Neuronal stem cell (in vitro differentiated cells): Measurements from ENCODE around the gene LDLRAD3.

ENCODE experiments used
- DNase-seq: peaks from one replicate; pipeline ENCODE4 v3.0.0-alpha.2; 2013; ENCODE audit warnings: low spot score
- H2AFZ ChIP-seq: one replicate; pipeline ENCODE4 v1.6.1; 2013; ENCODE audit warnings: mild to moderate bottlenecking, low read length, inconsistent platforms
- H2AK5ac ChIP-seq: 2 replicates; pipeline ENCODE4 v1.6.1; 2013; ENCODE audit warnings: low read depth, mild to moderate bottlenecking, inconsistent platforms, low read length, moderate library complexity, mixed read lengths
- H2BK120ac ChIP-seq: 2 replicates; pipeline ENCODE4 v1.6.1; 2013; ENCODE audit warnings: low read depth, mild to moderate bottlenecking, inconsistent platforms, low read length, moderate library complexity, mixed read lengths
- H2BK12ac ChIP-seq: one replicate; pipeline ENCODE4 v1.6.1; 2013; ENCODE audit warnings: low read length, inconsistent platforms
- H2BK15ac ChIP-seq: 2 replicates; pipeline ENCODE4 v1.6.1; 2013; ENCODE audit warnings: mild to moderate bottlenecking, low read length, inconsistent platforms, mixed read lengths
- H2BK5ac ChIP-seq: one replicate; pipeline ENCODE4 v1.6.1; 2013; ENCODE audit warnings: inconsistent platforms, mild to moderate bottlenecking, low read length, moderate library complexity
- H3K14ac ChIP-seq: one replicate; pipeline ENCODE4 v1.6.1; 2013; ENCODE audit warnings: low read length, inconsistent platforms
- H3K18ac ChIP-seq: 2 replicates; pipeline ENCODE4 v1.6.1; 2013; ENCODE audit warnings: low read length, inconsistent platforms
- H3K23ac ChIP-seq: 2 replicates; pipeline ENCODE4 v1.6.1; 2013; ENCODE audit warnings: low read depth, mild to moderate bottlenecking, mixed read lengths, low read length, inconsistent platforms; ENCODE audit not compliant: poor library complexity
- H3K27ac ChIP-seq: replicated peaks from 3 replicates; pipeline ENCODE4 v1.5.1; 2013; ENCODE audit warnings: low read length, inconsistent platforms
- H3K27me3 ChIP-seq, 3 experiments: 2 replicates each; pipeline ENCODE4 v1.6.1; 2013; ENCODE audit warnings: low read length in 3 of 3, mild to moderate bottlenecking in 2 of 3, inconsistent platforms in 1 of 3, low read depth in 1 of 3, mixed read lengths in 1 of 3, moderate library complexity in 1 of 3; ENCODE audit not compliant: control insufficient read depth in 3 of 3, insufficient read depth in 3 of 3
- H3K36me3 ChIP-seq, 2 donors: replicated peaks in 1 of 2; 2 replicates each; pipeline ENCODE4 v1.6.1; 2013; ENCODE audit warnings: low read length in 2 of 2; ENCODE audit not compliant: control insufficient read depth in 2 of 2, insufficient read depth in 2 of 2
- H3K4ac ChIP-seq: 2 replicates; pipeline ENCODE4 v1.6.1; 2013; ENCODE audit warnings: inconsistent platforms, mild to moderate bottlenecking, low read length, moderate library complexity
- H3K4me1 ChIP-seq, 2 donors: 1 replicate in 1 of 2; 2 replicates in 1 of 2; pipeline ENCODE4 v1.6.1; 2013; ENCODE audit warnings: low read length in 2 of 2, low read depth in 1 of 2; ENCODE audit not compliant: control insufficient read depth in 2 of 2, insufficient read depth in 1 of 2
- H3K4me2 ChIP-seq: one replicate; pipeline ENCODE4 v1.6.1; 2013; ENCODE audit warnings: mild to moderate bottlenecking, low read length, inconsistent platforms; ENCODE audit not compliant: insufficient read depth, poor library complexity, severe bottlenecking
- H3K4me3 ChIP-seq, 2 donors: 2 replicates each; pipeline ENCODE4 v1.5.1; 2013; ENCODE audit warnings: low read length in 2 of 2, mild to moderate bottlenecking in 2 of 2, inconsistent platforms in 1 of 2, moderate library complexity in 1 of 2
- H3K79me1 ChIP-seq: one replicate; pipeline ENCODE4 v1.6.1; 2013; ENCODE audit warnings: low read depth, mild to moderate bottlenecking, inconsistent platforms, low read length, moderate library complexity
- H3K9ac ChIP-seq: one replicate; pipeline ENCODE4 v1.6.1; 2013; ENCODE audit warnings: mild to moderate bottlenecking, low read depth, low read length, inconsistent platforms; ENCODE audit not compliant: poor library complexity
- H3K9me3 ChIP-seq, 2 donors: replicated peaks in 1 of 2; 2 replicates each; pipeline versions ENCODE3 to v1.6.1; 2013; ENCODE audit warnings: low read length in 2 of 2, mild to moderate bottlenecking in 2 of 2, inconsistent platforms in 1 of 2, low read depth in 1 of 2, mixed read lengths in 1 of 2, moderate library complexity in 1 of 2; ENCODE audit not compliant: control insufficient read depth in 2 of 2, insufficient read depth in 1 of 2
- H4K8ac ChIP-seq: one replicate; pipeline ENCODE4 v1.6.1; 2013; ENCODE audit warnings: low read depth, mild to moderate bottlenecking, inconsistent platforms, low read length, moderate library complexity
- H4K91ac ChIP-seq: one replicate; pipeline ENCODE4 v1.6.1; 2013; ENCODE audit warnings: low read length, low read depth, mild to moderate bottlenecking, inconsistent platforms; ENCODE audit not compliant: poor library complexity
- WGBS, 2 donors: extraction: QIAGEN DNeasy Blood & Tissue Kit; methylation state at CpG; one replicate each; pipeline ENCODE4 v1.1.7; 2013; ENCODE audit warnings: missing lambda C conversion rate in 2 of 2, mixed read lengths in 1 of 2; ENCODE audit not compliant: insufficient read length in 2 of 2, insufficient replicate concordance in 1 of 2; ENCODE audit errors: extremely low coverage in 2 of 2; 5-methylcytosine and 5-hydroxymethylcytosine counted together

The LDLRAD3 gene

GRCh38 chr11:36007127-36007655, 63.3 kb downstream of the LDLRAD3 start:
- Histone ChIP-seq H3K4me3 (no peak overlapping the region), H2BK5ac (no peak overlapping the region), H3K79me1 (peaks cover 6% of the 10 kb centered on the region), H3K9ac (no peak overlapping the region), H3K14ac (no peak overlapping the region), H3K36me3 (peaks cover 2 to 6% of the 10 kb centered on the region in 2 donors), H3K4me1 (peaks cover 11 to 16% of the 10 kb centered on the region in 2 donors), H2AK5ac (no peak overlapping the region), H4K8ac (no peak overlapping the region), H3K9me3 (peaks cover 9 to 31% of the 10 kb centered on the region in 2 donors), H3K27ac (no peak overlapping the region), H2BK15ac (no peak overlapping the region), H2AFZ (no peak overlapping the region), H4K91ac (no peak overlapping the region), H2BK12ac (no peak overlapping the region), H3K23ac (no peak overlapping the region), H3K18ac (no peak overlapping the region), H3K4me2 (no peak overlapping the region), H3K27me3 (no peaks in the 10 kb centered on the region), H3K4ac (no peak overlapping the region), H2BK120ac (no peak overlapping the region)
- WGBS, 2 donors = no CpG with 5 or more reads among the region's 8 CpGs
- DNase-seq = no peak

GRCh38 chr11:36008584-36008983, 64.7 kb downstream of the LDLRAD3 start:
- peaks cover 6% of the 10 kb centered on the region for H3K79me1 ChIP-seq
- H3K27me3 ChIP-seq = no peaks in the 10 kb centered on the region
- H2AK5ac ChIP-seq = no peak overlapping the region
- no peak overlapping the region for H2BK15ac ChIP-seq
- H3K14ac ChIP-seq = no peak overlapping the region
- no CpG with 5 or more reads among the region's 3 CpGs for WGBS, 2 donors
- H3K27ac ChIP-seq = no peak overlapping the region
- H3K4me1 ChIP-seq = peaks cover 0 to 5% of the 10 kb centered on the region in 2 donors
- no peak overlapping the region for H3K18ac ChIP-seq
- H2BK12ac ChIP-seq = no peak overlapping the region
- H3K4me2 ChIP-seq = no peak overlapping the region
- no peak overlapping the region for H2BK5ac ChIP-seq
- peaks cover 2 to 6% of the 10 kb centered on the region in 2 donors for H3K36me3 ChIP-seq
- no peak overlapping the region for H2BK120ac ChIP-seq
- no peak for DNase-seq
- H3K4me3 ChIP-seq = no peak overlapping the region
- no peak overlapping the region for H4K91ac ChIP-seq
- no peak overlapping the region for H3K23ac ChIP-seq
- H3K9ac ChIP-seq = no peak overlapping the region
- H3K9me3 ChIP-seq = peaks cover 9 to 26% of the 10 kb centered on the region in 2 donors
- H4K8ac ChIP-seq = no peak overlapping the region
- no peak overlapping the region for H2AFZ ChIP-seq
- no peak overlapping the region for H3K4ac ChIP-seq

- Histone ChIP-seq H3K4me2 (no peak overlapping the region), H2BK120ac (no peak overlapping the region), H3K79me1 (peaks cover 7% of the 10 kb centered on the region), H3K9me3 (peaks cover 6 to 17% of the 10 kb centered on the region in 2 donors), H3K36me3 (peaks cover 2% of the 10 kb centered on the region in 2 donors), H3K23ac (no peak overlapping the region), H2AFZ (no peak overlapping the region), H3K18ac (no peak overlapping the region), H4K8ac (no peak overlapping the region), H2BK15ac (no peak overlapping the region), H2BK5ac (no peak overlapping the region), H2BK12ac (no peak overlapping the region), H3K9ac (no peak overlapping the region), H3K27ac (no peak overlapping the region), H3K4ac (no peak overlapping the region), H3K4me3 (no peak overlapping the region), H3K4me1 (peaks cover 0 to 5% of the 10 kb centered on the region in 2 donors), H2AK5ac (no peak overlapping the region), H3K27me3 (no peaks in the 10 kb centered on the region), H3K14ac (no peak overlapping the region), H4K91ac (no peak overlapping the region)
- no CpG with 5 or more reads among the region's 4 CpGs for WGBS, 2 donors
- no peak for DNase-seq
These were observed 65.6 kb downstream of the LDLRAD3 start for GRCh38 chr11:36009473-36009872.

GRCh38 chr11:36010010-36010740, 66.3 kb downstream of the LDLRAD3 start:
- WGBS, 2 donors = no CpG with 5 or more reads among the region's 2 CpGs
- Histone ChIP-seq H3K9me3 (peaks cover 2 to 12% of the 10 kb centered on the region in 2 donors), H3K27me3 (no peaks in the 10 kb centered on the region), H3K27ac (no peak overlapping the region), H2BK120ac (no peak overlapping the region), H4K8ac (no peak overlapping the region), H3K14ac (no peak overlapping the region), H3K4me2 (no peak overlapping the region), H2BK5ac (no peak overlapping the region), H3K18ac (no peak overlapping the region), H3K23ac (no peak overlapping the region), H3K4me3 (no peak overlapping the region), H3K4me1 (peaks cover 0 to 7% of the 10 kb centered on the region in 2 donors), H2AK5ac (no peak overlapping the region), H3K79me1 (peaks cover 7% of the 10 kb centered on the region), H4K91ac (no peak overlapping the region), H2BK15ac (no peak overlapping the region), H3K9ac (no peak overlapping the region), H2AFZ (no peak overlapping the region), H3K4ac (no peak overlapping the region), H2BK12ac (no peak overlapping the region), H3K36me3 (no peaks in the 10 kb centered on the region)
- DNase-seq = no peak
